ENCODE data around the gene LEKR1. TPM values are rescaled to one million over a fixed set of nuclear protein-coding genes. Genes with fewer than 3 reads are reported as not detected.
"Not testable (repeated sequence)": the region's sequence is repeated elsewhere in the genome, so short reads cannot be mapped to it uniquely, and the experiment has no call there.

The LEKR1 gene
- total and polyA plus RNA-seq, 2 experiments from 2014 or later, result 0.77 to 0.91 TPM

- peak in 1 of 2 donors; percentile 19 for DNase-seq (ENCODE audit: low read depth in 1 of 2, low spot score in 1 of 2)
- Histone ChIP-seq H3K4me1 (ENCODE audit: low read depth) (no peaks in the 10 kb centered on the region), H3K9me3 (ENCODE audit: low read depth) (no peaks in the 10 kb centered on the region), H3K4me3 (no peak overlapping the region), H3K27me3 (no peaks in the 10 kb centered on the region), H3K36me3 (no peaks in the 10 kb centered on the region), H3K27ac (no peak overlapping the region)
- TF ChIP-seq CTCF (IDR thresholded peaks at IDR 0.05; ENCODE audit: low read depth, low read length), result no peak
Measured at GRCh38 chr3:156865732-156866131, 39.6 kb downstream of the LEKR1 start.

- no peaks in the 10 kb centered on the region for H3K9me3 ChIP-seq (ENCODE audit: low read depth)
- no peak overlapping the region for H3K27ac ChIP-seq
- TF ChIP-seq CTCF (IDR thresholded peaks at IDR 0.05; ENCODE audit: low read depth, low read length), result no peak
- H3K36me3 ChIP-seq, result no peaks in the 10 kb centered on the region
- H3K27me3 ChIP-seq, result no peaks in the 10 kb centered on the region
- H3K4me3 ChIP-seq, result no peak overlapping the region
- DNase-seq (ENCODE audit: low read depth in 1 of 2, low spot score in 1 of 2), result no peak
- H3K4me1 ChIP-seq (ENCODE audit: low read depth), result no peaks in the 10 kb centered on the region
Measured at GRCh38 chr3:156867174-156867573, 41.0 kb downstream of the LEKR1 start.

GRCh38 chr3:156867920-156868319 lies 41.8 kb downstream of the LEKR1 start:
- Histone ChIP-seq H3K9me3 (ENCODE audit: low read depth) (no peaks in the 10 kb centered on the region), H3K36me3 (no peaks in the 10 kb centered on the region), H3K27ac (no peak overlapping the region), H3K27me3 (no peaks in the 10 kb centered on the region), H3K4me3 (no peak overlapping the region), H3K4me1 (ENCODE audit: low read depth) (no peaks in the 10 kb centered on the region)
- no peak for TF ChIP-seq CTCF (IDR thresholded peaks at IDR 0.05; ENCODE audit: low read depth, low read length)
- DNase-seq (ENCODE audit: low read depth in 1 of 2, low spot score in 1 of 2), result no peak

DNA sequence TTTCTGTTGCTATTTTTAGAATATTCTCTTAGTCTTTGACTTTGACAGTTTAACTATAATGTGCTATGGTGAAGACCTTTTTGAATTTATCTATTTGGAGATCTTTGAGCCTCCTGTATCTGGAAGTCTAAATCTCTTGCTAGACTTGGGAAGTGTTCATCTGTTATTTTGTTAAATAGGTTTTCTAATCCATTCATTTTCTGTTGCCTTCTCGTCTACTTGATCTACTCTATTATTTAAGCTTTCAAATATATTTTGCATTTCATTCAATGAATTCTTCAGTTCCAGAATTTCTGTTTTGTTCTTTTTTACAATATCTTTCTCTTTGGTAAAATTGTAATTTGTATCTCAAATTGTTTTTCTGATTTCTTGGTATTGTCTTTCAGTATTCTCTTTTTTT lies 47.8 kb downstream of the LEKR1 start:
- no peaks in the 10 kb centered on the region for H3K27me3 ChIP-seq
- H3K9me3 ChIP-seq (ENCODE audit: low read depth), result no peaks in the 10 kb centered on the region
- H3K4me3 ChIP-seq, result no peak overlapping the region
- TF ChIP-seq CTCF (IDR thresholded peaks at IDR 0.05; ENCODE audit: low read depth, low read length), result no peak
- no peak overlapping the region for H3K27ac ChIP-seq
- H3K4me1 ChIP-seq (ENCODE audit: low read depth), result no peaks in the 10 kb centered on the region
- DNase-seq (ENCODE audit: low read depth in 1 of 2, low spot score in 1 of 2), result no peak
- no peaks in the 10 kb centered on the region for H3K36me3 ChIP-seq

DNA sequence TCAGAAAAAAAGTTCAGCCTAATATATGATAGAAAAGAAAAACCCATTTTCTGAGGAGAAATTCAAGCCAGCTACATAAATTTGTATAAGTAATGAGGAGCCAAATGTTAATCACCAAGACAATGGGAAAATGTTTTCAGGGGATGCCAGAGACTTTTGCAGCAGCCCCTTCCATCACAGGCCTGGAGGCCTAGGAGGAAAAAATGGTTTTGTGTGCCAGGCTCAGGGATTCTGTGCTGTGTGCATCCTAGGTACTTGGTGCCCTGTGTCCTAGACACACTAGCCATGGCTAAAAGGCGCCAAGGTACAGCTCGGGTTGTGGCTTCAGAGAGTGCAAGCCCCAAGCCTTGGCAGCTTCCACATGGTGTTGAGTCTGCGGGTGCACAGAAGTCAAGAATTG lies 53.3 kb downstream of the LEKR1 start:
- not testable (repeated sequence) for H3K4me1 ChIP-seq (ENCODE audit: low read depth); H3K4me3 ChIP-seq; H3K36me3 ChIP-seq; H3K27me3 ChIP-seq; DNase-seq (ENCODE audit: low read depth in 1 of 2, low spot score in 1 of 2); H3K9me3 ChIP-seq (ENCODE audit: low read depth); H3K27ac ChIP-seq

- TF ChIP-seq CTCF (IDR thresholded peaks at IDR 0.05; ENCODE audit: low read depth, low read length), result no peak
Measured at GRCh38 chr3:156885761-156886160, 59.6 kb downstream of the LEKR1 start.

More at GRCh38 chr3:156885761-156886160, 59.6 kb downstream of the LEKR1 start:
- no peak overlapping the region for H3K27ac ChIP-seq
- no peak overlapping the region for H3K4me3 ChIP-seq
- no peaks in the 10 kb centered on the region for H3K4me1 ChIP-seq (ENCODE audit: low read depth)
- H3K9me3 ChIP-seq (ENCODE audit: low read depth), result no peaks in the 10 kb centered on the region
- DNase-seq (ENCODE audit: low read depth in 1 of 2, low spot score in 1 of 2), result no peak
- no peaks in the 10 kb centered on the region for H3K36me3 ChIP-seq
- no peaks in the 10 kb centered on the region for H3K27me3 ChIP-seq

Data from cardiac muscle cell (in vitro differentiated cells and primary cell).